HG03039 (cell line): Measurements from ENCODE around the gene DARS1.
"Not testable (repeated sequence)": the region's sequence is repeated elsewhere in the genome, so short reads cannot be mapped to it uniquely, and the experiment has no call there.

Experiments used
- ATAC-seq: cut with Tn5 transposase; IDR thresholded peaks from one replicate; pipeline ENCODE4 v1.9.1; 2021; ENCODE audit warnings: mild to moderate bottlenecking, moderate library complexity; ENCODE audit not compliant: unreplicated experiment

The DARS1 gene

DNA sequence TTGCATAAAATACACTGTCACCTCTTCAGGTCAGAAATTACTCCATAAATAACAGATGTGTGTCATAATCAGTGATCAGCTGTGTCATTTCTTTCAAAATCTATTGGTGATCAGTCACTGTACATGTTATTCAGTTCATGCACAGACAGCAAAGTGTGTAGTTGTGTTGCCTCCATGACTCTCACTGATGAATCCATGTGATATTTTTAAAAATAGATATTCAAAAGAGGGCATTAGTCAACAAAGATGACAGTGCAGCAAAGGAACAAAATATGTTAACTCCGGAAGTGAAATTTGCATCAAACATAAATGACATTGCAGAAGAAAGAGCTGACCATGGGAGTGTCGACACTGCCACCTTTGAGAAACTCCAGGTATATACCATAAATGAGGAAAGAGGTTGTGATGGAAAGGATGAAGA lies 92.0 kb downstream of the DARS1 start:
- ATAC-seq: no peak

DNA sequence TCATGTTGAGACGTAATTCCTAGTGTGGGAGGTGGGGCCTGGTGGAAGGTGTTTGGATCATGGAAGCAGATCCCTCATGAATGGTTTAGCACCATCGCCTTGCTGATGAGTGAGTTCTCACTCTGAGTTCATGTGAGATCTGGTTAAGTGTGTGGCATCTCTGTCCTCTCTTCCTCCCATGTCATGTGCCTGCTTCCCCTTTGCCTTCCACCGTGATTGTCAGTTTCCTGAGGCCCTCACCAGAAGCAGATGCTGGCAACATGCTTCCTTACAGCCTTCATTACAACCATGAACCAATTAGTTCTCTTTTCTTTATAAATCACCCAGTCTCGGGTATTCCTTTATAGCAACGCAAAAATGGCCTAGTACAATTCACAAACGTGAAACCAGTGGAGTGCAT lies 94.6 kb downstream of the DARS1 start:
- ATAC-seq: no peak

DNA sequence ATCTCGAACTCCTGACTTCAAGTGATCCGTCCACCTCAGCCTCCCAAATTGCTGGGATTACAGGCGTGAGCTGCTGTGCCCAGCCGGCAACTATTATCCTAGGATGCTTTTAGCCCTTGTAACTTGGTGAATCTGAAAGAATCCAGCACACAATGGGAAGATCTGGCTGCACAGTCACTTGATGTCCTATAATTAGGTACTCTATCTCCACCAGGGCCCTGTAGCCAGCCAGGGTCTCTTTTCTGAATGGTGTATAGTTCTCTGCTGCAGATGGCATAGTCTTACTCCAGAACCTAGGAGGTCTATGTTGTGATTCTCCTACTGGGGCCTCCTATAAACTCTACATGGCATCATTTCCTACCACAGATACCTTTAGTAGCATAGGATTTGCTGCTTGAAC lies 95.3 kb downstream of the DARS1 start:
- no peak for ATAC-seq

DNA sequence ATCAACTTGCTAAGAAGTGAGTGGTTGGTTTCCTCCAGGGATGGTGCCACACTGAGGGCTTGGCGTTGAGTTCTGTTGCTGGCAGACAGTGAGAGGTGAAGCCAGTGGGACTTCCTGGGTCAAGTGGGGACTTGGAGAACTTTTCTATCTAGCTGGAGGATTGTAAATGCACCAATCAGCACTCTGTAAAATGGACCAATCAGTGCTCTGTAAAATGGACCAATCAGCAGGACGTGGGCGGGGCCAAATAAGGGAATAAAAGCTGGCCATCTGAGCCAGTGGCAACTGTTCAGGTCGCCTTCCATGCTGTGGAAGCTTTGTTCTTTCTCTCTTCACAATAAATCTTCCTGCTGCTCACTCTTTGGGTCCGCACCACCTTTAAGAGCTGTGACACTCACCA lies 96.8 kb downstream of the DARS1 start:
- not testable (repeated sequence) for ATAC-seq

DNA sequence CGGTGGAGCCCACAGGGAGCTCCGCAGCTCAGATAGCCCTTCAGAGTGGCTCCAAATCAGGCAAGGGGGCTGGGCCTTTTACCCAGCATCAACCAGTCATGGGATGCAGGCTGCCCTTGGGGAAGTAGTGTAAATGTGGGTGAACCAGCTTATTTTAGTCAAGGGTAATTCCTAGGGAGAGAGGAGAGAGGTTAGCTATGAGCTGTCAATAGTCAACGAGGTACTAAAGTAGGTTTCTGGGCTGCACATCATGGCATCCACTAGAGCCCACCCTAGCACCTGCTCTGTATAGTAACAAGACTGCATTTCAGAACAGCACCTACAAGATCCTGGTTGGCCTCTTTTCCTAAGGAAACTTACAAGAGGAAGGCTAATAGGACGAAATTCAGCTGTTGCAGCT lies 99.7 kb downstream of the DARS1 start:
- ATAC-seq: no peak

DNA sequence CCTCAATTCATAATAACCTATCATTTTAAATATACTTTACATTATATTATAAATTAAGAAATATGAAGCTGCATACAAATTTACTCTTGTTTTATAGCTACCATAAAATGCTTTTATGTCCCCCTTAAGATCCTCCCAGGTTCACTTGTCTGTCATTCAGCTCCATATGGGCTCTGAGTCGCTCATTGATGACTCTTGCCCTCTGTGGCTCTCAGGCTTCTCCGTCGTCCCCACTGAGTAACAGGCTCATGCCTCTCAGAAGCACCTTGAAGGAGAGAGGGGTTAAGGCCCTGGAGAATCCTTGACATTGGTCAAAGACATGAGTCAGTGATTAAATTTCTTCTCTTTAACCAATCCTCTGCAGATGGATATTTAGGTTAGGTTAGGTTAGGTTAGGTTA lies 103.0 kb downstream of the DARS1 start:
- ATAC-seq: no peak

DNA sequence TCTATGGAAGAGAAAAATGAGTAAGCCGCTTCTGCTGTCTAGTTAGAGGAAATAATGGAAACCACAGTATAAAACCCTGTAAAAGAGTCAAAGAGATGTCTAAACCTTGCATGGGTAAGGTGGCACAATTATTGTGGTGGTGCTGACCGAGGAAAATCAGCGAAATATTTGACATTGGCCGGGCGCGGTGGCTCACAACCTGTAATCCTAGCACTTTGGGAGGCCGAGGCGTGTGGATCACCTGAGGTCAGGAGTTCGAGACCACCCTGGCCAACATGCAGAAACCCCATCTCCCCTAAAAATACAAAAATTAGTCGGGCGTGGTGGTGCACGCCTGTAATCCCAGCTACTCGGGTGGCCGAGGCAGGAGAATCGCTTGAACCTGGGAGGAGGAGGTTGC lies 108.7 kb downstream of the DARS1 start:
- ATAC-seq: not testable (repeated sequence)

DNA sequence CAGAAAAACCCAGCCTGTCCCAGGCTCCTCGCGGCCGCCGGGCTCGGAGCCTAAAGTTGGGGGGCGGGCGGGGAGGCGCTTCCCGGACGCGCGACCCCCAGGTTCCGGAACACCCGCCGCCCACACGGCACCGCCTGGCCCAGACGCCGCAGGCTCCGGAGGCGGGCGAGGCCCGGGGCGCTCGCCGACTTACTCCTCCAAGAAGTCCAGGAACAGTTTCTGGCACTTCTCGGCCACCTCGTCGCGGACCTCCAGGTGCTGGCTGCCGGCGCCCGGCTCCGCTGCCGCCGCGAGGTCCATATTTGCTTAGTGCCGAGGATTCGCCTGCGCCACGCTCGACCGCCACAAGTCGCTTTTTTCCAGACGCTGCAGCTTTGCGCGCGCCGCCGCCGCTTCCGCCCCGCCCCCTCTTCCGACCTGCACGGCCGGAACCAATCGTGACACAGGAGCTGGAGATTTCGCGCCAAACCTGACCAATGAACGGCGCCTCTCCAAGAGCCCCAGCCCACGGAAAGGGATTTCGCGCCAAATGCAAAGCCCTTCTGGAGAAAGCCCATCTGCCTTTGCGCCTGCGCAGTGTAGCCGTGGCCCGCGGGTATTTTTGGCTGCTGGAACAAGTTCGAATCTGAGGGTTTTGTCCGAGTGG lies 109.2 kb downstream of the DARS1 start, which contains the start of gene MCM6:
MCM6 (minus strand) TSS at position 378 of the 646 bp plus-strand sequence; CDS start at position 300, 78 bp downstream.
- ATAC-seq: peak; percentile 87

DNA sequence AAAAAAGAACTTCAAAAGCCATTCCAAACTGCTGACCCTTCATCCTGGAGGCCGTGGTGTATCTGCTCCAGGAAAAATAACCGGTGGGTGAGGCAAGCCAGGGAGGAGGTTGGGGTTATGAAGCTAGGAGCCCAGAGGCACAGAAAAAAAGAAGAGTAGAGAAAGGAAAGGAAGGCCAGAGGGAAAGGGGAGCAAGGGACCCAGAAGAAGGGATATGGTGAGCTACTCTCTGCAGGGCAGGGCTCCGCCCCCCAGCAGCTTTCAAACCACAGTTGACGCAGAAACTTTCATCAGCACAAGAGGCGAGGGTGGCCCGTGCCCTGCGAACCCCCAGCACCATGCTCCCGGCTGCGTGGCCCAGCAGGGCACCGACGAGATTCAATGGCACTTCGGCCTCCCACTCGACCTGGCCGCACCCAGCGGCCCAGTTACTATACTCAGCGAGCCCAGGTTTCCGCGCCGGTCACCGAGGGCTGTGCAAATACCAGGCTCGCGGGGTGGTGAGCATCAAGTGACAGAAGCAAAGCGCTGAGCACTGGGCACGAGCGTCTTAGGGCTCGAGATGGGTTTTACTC lies 109.8 kb downstream of the DARS1 start:
- peak; percentile 55 for ATAC-seq

DNA sequence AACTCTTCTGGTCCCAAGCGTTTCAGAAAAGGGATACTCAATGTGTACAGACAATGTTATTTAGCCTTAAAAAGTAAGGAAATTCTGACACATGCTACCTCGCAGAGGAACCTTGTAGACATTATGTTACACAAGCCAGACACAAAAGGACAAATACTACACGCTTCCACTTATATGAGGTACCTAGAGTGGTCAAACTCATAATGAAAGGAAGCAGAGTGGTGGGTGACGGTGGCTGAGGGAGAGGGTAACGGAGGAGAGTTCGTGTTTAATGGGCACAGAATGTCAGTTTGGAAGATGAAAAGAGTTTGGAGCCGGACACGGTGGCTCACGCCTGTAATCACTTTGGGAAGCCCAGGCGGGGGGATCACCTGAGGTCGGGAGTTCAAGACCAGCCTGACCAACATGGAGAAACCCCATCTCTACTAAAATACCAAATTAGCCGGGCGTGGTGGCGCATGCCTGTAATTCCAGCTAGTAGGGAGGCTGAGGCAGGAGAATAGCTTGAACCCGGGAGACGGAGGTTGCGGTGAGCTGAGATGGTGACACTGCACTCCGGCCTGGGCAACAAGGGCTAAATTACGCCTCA lies 110.6 kb downstream of the DARS1 start:
- ATAC-seq: no peak

DNA sequence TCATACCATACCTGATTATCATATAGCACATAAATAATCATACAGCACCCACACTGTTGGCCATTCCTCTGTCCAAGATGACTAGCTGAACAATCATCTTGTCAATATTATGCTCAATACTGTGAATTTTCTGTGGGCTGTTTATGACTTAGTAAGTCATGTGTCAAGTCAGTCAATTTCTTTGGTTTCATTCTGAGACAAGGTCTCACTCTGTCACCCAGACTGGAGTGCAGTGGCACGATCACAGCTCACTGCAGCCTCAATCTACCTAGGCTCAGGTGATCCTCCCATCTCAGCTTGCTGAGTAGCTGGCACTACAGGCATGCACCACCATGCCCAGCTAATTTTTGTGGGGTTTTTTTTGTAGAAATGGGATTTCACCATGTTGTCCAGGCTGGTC lies 114.9 kb downstream of the DARS1 start:
- ATAC-seq: peak; percentile 56

DNA sequence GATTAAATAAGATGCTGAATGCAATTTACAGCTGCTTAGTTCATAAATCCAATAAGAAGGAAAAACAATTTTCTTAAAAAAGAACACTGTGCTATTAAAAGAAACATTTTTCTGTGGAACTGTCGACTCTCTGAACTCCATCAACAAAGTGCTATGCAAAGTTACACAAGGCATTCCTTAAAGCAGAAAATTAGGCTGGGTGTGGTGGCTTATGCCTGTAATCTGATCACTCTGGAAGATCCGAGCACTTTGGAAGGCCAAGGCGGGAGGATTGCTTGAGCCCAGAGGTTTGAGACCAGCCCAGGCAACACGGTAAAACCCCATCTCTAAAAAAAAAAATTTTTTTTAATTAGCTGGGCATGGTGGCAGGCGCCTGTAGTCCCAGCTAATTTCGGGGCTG lies 122.2 kb downstream of the DARS1 start:
- no peak for ATAC-seq

DNA sequence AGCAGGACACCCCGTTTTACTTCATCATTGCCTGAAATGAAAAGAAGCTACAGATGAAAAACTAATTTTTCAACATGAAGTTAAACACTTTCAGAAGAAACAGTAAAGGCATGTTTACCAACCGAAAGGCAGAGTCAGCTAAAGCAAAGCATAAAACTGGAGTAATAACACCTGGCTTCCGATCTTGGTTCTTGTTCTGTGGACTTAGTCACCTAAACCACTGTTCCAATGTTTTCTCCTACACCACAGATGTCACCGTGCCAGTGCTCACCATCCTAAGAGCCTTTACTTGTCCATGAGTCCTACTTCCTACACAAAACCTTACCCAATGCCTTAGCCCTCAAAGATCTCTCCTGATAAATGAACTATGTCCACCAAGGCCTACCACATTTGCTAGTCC lies 122.7 kb downstream of the DARS1 start:
- ATAC-seq: no peak
